Stimulated activated CD4-positive, alpha-beta T cell treated with anti-CD3 and anti-CD28 coated beads, Interleukin-12 subunit alpha, Interleukin-12 subunit beta, amount 100 ng/mL, for 48 hours (primary cell): ENCODE measurements around the gene CHST6.
"Not testable (repeated sequence)": the region's sequence is repeated elsewhere in the genome, so short reads cannot be mapped to it uniquely, and the experiment has no call there.

Source experiments
- DNase-seq, 3 donors: peaks; one replicate each; pipeline ENCODE4 v3.0.0-alpha.2; 2020; ENCODE audit warnings: low read depth in 2 of 3, low spot score in 1 of 3

Gene CHST6

DNA sequence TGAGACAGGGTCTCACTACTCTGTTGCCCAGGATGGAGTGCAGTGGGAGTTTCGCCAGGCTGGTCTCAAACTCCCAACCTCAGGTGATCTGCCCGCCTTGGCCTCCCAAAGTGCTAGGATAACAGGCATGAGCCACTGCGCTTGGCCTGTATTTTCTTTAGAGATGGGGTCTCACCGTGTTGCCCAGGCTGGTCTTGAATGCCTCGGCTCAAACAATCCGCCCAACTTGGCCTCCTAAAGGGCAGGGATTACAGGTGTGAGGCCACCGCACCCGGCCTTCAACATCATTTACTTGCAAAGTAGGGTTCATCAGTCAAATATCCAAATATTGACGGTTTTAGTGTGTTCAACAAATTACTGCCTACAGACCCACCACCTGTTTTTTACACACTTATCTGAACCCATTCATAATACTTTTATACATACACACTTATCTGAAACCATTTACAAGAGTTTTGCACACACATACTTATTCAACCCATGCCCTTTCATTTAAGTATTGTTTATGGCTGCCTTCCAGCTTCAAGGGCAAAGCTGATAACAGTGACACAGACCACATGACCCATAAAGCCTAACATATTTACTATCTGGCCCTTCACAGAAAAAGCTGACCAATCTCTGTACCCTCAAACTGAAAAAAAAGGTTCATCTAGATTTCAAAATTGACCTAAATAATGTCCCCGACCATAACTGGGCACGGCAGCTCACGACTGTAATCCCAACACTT is 42.6 kb downstream of the CHST6 start:
- no peak for DNase-seq

DNA sequence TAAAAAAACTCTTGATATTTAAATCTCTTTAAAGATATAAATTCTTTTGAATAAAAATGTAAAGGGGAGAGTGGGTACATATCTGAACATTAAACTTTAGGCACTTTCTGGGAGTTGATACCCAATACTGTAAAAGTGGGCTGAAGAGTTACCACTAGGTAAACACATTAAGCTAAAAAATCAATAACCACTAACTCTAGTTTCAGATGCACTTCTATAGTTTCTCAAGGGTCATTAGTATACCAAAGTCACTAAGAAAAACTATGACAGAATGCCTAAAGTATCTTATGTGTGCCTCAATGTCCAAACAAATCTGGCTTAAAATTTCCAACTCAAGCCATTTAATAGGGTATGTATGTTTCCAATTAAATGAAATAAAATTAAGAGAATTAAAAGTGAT is 48.8 kb downstream of the CHST6 start:
- DNase-seq: no peak

DNA sequence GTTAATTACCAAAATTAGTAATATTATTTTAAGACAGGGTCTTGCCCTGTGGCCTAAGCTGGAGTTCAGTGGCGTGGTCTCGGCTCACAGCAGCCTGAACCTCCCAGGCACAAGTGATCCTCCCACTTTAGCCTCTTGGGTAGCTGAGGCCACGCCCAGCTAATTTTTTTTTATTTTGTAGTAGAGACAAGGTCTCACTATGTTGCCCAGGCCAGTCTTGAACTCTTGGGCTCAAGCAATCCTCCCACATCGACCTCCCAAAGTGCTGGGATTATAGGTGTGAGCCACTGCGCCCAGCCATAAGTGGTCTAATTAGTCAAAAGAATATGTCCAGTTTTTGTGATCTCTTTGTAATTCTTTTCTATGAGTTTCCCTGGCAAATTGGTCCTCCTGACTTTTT is 49.9 kb downstream of the CHST6 start:
- DNase-seq: no peak

DNA sequence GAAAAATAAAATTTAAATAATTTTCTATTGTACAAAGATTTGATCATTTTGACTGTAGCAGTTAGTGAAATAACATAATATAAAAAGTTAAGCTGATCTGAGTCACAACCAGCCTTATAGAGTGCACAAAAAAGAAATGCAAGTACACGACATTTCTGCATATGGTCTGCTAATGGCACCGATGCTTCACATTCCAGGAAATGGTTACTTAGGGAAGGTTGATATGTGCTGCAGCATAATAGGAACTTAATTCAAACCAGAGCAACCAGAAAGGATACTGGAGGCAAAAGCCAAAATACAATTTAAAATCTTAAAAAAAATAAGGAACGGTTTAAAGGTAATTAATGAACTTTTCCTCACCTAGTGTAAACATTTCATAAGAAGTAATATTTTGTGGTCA is 51.9 kb downstream of the CHST6 start:
- DNase-seq: no peak

DNA sequence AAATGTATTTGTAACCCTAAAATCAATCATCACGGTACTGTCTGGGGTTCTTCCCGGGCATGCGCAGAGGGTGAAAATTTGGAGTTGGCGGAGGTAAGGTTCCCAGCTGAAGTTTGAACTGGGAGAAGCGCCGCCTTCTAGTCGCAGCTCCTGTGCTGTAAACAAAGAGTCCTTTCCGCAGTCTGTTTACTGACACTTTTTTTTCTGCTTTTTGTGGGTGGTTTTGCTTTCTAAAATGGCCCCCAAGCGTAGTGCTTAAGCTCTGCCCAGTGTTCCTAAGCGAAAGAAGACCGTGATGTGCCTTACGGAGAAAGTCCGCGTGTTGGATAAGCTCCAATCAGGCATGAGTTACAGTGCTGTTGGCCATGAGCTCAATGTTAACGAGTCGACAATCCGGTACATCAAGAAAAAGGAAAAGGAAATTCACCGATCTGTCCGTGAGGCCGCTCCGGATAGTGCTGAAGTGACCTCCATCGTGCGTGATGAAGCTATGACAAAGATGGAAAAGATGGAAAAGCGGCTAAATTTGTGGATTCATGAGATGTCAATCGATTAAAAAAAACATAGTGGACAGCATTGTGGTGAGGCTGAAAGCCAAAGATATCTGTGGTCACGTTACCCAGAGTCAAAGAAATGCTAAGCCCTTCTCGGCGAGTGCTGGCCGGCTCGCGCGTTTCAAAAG is 61.4 kb downstream of the CHST6 start:
- peak in 1 of 3 donors; percentile 41 for DNase-seq

DNA sequence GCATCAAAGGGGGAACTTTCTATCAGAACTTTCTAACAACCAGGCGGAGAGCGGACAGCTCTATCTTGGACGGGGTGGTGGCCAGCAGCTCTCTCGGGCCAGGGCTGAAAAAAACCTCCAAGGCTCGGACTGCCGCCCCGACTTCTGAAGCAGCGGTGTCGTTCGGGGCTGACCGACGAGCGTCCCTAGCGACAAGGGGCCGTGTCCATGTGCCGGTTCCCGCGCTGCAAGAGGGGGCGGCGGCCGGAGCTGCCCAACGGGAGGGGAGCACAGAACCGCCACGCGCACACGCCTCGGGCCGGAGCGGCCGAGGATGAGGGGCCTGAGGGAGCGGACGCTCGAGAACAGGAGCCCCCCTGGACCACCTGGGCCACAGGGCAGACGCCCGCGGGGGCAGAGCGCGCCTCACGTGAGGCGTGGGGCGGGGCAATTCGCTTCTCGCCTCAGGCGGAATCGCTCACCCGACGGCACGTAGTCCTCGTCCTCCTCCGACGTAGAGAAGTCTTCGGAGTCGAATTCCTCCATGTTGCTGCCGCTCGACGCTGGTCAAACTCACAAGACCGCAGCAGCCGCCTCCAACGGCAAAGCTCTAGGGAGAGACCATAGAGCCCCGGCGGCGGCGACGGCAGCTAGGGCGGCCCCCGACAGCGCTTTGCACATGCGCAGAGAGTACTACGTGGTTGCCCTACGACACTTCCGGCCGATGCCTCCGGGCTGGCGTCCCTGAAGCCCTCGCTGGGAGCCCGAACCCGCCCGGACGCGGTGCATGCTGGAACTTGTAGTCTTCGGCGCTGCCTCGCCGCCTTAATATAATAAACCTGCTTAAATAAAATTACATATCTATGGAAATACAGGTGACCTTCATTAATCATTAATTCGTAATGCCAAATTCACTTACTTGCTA is 62.2 kb downstream of the CHST6 start, which contains the start of gene CFDP1:
CFDP1 (minus strand) TSS at position 676 of the 904 bp plus-strand sequence; CDS start at position 525, 151 bp downstream.
- DNase-seq: peak; percentile 88 to 94 (median 89)

DNA sequence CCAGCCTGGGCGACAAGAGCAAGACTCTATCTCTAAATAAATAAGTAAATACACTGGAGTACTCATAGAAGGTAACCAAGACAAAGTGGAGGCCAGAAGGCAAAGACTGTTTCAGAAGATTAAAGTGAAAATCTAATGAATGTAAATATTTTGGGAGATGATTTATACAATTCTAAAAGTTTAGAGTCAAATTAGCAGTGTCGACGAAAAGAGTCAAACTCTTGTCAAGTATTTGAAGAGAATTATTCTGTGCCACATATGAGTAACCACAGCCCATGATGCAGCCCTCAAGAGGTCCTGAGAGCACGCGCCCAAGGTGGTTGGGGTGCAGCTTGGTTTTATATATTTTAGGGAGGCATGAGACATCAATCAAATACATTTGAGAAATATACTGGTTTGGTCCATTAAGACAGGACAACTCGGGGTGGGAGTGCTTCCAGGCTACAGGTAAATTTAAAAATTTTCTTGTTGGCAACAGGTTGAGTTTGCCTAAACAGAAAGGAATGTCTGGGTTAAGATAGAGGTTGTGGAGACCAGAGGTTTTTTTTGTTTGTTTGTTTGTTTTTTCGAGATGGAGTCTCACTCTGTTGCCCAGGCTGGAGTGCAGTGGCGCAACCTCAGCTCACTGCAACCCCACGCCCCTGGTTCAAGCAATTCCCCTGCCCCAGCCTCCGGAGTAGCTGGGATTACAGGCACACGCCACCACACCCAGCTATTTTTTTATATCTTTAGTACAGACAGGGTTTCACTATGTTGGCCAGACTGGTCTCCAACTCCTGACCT is 65.4 kb downstream of the CHST6 start:
- DNase-seq: no peak

DNA sequence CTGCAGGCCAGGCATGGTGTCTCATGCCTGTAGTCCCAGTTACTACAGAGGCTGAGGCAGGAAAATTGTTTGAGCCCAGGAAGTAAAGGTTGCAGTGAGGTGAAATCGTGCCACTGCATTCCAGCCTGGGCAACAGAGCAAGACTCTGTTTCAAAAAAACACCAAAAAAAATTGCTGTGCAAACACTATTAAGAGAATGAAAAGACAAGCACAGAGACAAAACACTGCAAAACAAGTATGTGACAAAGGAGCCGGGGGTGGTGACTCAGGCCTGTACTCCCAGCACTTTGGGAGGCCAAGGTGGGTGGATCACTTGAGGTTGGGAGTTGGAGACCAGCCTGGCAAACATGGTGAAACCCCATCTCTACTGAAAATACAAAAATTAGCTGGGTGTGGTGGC is 68.7 kb downstream of the CHST6 start:
- not testable (repeated sequence) for DNase-seq

DNA sequence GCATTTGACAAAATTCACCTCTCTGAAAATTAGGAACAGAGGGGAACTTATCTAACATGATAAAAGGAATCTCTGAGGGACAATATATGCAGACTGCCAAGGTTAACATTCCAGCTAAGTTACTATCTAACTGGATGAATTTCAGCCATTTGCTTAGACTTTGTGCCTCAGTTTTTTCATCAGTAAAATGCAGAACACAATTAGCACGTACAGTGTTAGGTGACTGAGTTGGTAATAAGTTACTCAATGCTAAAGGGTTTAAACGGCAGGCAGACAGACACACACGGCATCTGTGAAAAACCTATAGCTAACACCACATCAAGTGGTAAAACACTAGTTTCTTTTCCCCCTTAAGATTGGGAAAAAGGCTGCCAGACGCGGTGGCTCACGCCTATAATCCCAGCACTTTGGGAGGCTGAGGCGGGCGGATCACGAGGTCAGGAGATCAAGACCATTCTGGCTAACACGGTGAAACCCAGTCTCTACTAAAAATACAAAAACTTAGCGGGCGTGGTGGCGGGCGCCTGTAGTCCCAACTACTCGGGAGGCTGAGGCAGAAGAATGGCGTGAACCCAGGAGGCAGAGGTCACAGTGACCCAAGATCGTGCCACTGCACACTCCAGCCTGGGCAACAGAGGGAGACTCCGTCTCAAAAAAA is 71.0 kb downstream of the CHST6 start:
- DNase-seq: not testable (repeated sequence)

DNA sequence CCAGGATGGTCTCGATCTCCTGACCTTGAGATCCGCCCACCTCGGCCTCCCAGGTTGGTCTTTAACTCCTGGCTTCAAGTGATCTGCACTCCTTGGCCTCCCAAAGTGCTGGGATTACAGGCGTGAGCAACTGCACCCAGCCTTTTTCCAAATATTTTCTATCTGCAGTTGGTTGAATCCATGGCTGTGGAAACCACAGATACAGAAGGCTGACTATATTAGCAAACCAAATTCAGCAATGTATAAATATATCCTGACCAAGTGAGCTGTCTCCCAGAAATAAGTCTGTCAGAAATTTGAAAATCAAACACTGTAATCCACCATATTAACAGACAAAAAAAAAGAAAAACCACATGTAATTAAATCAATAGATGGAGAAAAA is 71.5 kb downstream of the CHST6 start:
- no peak for DNase-seq
